ENCODE results near the gene LAMC2.

LAMC2 gene

GRCh38 chr1:183288583-183288982, 102.5 kb downstream of the LAMC2 start:
- TF ChIP-seq CTCF (IDR thresholded peaks at IDR 0.05; ENCODE audit: borderline replicate concordance, insufficient read depth, low read depth, low read length) = no peak
- no peak overlapping the region for H3K4me3 ChIP-seq (ENCODE audit: low read depth, low read length)

GRCh38 chr1:183289051-183289496, 103.0 kb downstream of the LAMC2 start:
- H3K4me3 ChIP-seq (ENCODE audit: low read depth, low read length) = no peak overlapping the region
- TF ChIP-seq CTCF (IDR thresholded peaks at IDR 0.05; ENCODE audit: borderline replicate concordance, insufficient read depth, low read depth, low read length) = no peak

- no peak overlapping the region for H3K4me3 ChIP-seq (ENCODE audit: low read depth, low read length)
- no peak for TF ChIP-seq CTCF (IDR thresholded peaks at IDR 0.05; ENCODE audit: borderline replicate concordance, insufficient read depth, low read depth, low read length)
Observed at GRCh38 chr1:183290628-183291027, 104.6 kb downstream of the LAMC2 start.

GRCh38 chr1:183291216-183291762, 105.2 kb downstream of the LAMC2 start:
- no peak for TF ChIP-seq CTCF (IDR thresholded peaks at IDR 0.05; ENCODE audit: borderline replicate concordance, insufficient read depth, low read depth, low read length)
- no peak overlapping the region for H3K4me3 ChIP-seq (ENCODE audit: low read depth, low read length)

GRCh38 chr1:183291802-183292514, 105.9 kb downstream of the LAMC2 start:
- no peak for TF ChIP-seq CTCF (IDR thresholded peaks at IDR 0.05; ENCODE audit: borderline replicate concordance, insufficient read depth, low read depth, low read length)
- H3K4me3 ChIP-seq (ENCODE audit: low read depth, low read length) = no peak overlapping the region

- no peak for TF ChIP-seq CTCF (IDR thresholded peaks at IDR 0.05; ENCODE audit: borderline replicate concordance, insufficient read depth, low read depth, low read length)
- no peak overlapping the region for H3K4me3 ChIP-seq (ENCODE audit: low read depth, low read length)
Observed at GRCh38 chr1:183293241-183293640, 107.2 kb downstream of the LAMC2 start.

GRCh38 chr1:183293876-183294275, 107.8 kb downstream of the LAMC2 start:
- no peak overlapping the region for H3K4me3 ChIP-seq (ENCODE audit: low read depth, low read length)
- no peak for TF ChIP-seq CTCF (IDR thresholded peaks at IDR 0.05; ENCODE audit: borderline replicate concordance, insufficient read depth, low read depth, low read length)

Measured in GM12875 (cell line).